Duodenal mucosa (tissue), 2 donors: ENCODE results near the gene LRRTM4.
"Not testable (repeated sequence)": the region's sequence is repeated elsewhere in the genome, so short reads cannot be mapped to it uniquely, and the experiment has no call there.

ENCODE experiments used
- H3K27ac ChIP-seq: one replicate; pipeline ENCODE4 v1.7.0; 2013; ENCODE audit warnings: low read depth, low read length
- H3K27me3 ChIP-seq, 2 donors: one replicate each; pipeline ENCODE4 v1.7.0; 2013; ENCODE audit warnings: low read length in 2 of 2, control low read depth in 1 of 2; ENCODE audit not compliant: insufficient read depth in 2 of 2, control insufficient read depth in 1 of 2
- H3K36me3 ChIP-seq, 2 donors: one replicate each; pipeline ENCODE4 v1.7.0; 2013; ENCODE audit warnings: low read length in 2 of 2, control low read depth in 1 of 2; ENCODE audit not compliant: insufficient read depth in 2 of 2, control insufficient read depth in 1 of 2
- H3K4me1 ChIP-seq, 2 donors: one replicate each; pipeline ENCODE4 v1.7.0; 2013; ENCODE audit warnings: low read length in 2 of 2, control low read depth in 1 of 2; ENCODE audit not compliant: insufficient read depth in 2 of 2, control insufficient read depth in 1 of 2
- H3K4me3 ChIP-seq, 2 donors: one replicate each; pipeline ENCODE4 v1.7.0; 2013; ENCODE audit warnings: low read length in 2 of 2, low read depth in 1 of 2
- H3K9ac ChIP-seq, 2 donors: one replicate each; pipeline ENCODE4 v1.7.0; 2013; ENCODE audit warnings: low read length in 2 of 2, low read depth in 1 of 2
- H3K9me3 ChIP-seq, 2 donors: one replicate each; pipeline ENCODE4 v1.7.0; 2013; ENCODE audit warnings: low read length in 2 of 2, control low read depth in 1 of 2; ENCODE audit not compliant: control insufficient read depth in 1 of 2

The LRRTM4 gene

GRCh38 chr2:76825140-76825970, 696.8 kb downstream of the LRRTM4 start:
- Histone ChIP-seq H3K9ac (no peak overlapping the region), H3K9me3 (no peaks in the 10 kb centered on the region), H3K27me3 (no peaks in the 10 kb centered on the region), H3K27ac (no peak overlapping the region), H3K4me3 (no peak overlapping the region), H3K4me1 (no peaks in the 10 kb centered on the region), H3K36me3 (no peaks in the 10 kb centered on the region)

- Histone ChIP-seq H3K36me3 (no peaks in the 10 kb centered on the region), H3K27ac (no peak overlapping the region), H3K4me3 (no peak overlapping the region), H3K9me3 (no peaks in the 10 kb centered on the region), H3K4me1 (no peaks in the 10 kb centered on the region), H3K9ac (no peak overlapping the region), H3K27me3 (no peaks in the 10 kb centered on the region)
Observed at GRCh38 chr2:76821731-76822130, 700.4 kb downstream of the LRRTM4 start.

GRCh38 chr2:76813084-76813483, 709.1 kb downstream of the LRRTM4 start:
- Histone ChIP-seq H3K4me3 (no peak overlapping the region), H3K27ac (no peak overlapping the region), H3K36me3 (no peaks in the 10 kb centered on the region), H3K4me1 (no peaks in the 10 kb centered on the region), H3K27me3 (no peaks in the 10 kb centered on the region), H3K9me3 (no peaks in the 10 kb centered on the region), H3K9ac (no peak overlapping the region)

GRCh38 chr2:76812156-76812555, 710.0 kb downstream of the LRRTM4 start:
- H3K36me3 ChIP-seq, result no peaks in the 10 kb centered on the region
- H3K27ac ChIP-seq, result no peak overlapping the region
- no peaks in the 10 kb centered on the region for H3K9me3 ChIP-seq
- H3K4me3 ChIP-seq, result no peak overlapping the region
- H3K4me1 ChIP-seq, result no peaks in the 10 kb centered on the region
- H3K9ac ChIP-seq, result no peak overlapping the region
- H3K27me3 ChIP-seq, result no peaks in the 10 kb centered on the region

GRCh38 chr2:76809136-76809535, 713.0 kb downstream of the LRRTM4 start:
- H3K27ac ChIP-seq, result no peak overlapping the region
- no peaks in the 10 kb centered on the region for H3K4me1 ChIP-seq
- no peaks in the 10 kb centered on the region for H3K9me3 ChIP-seq
- no peaks in the 10 kb centered on the region for H3K27me3 ChIP-seq
- no peak overlapping the region for H3K4me3 ChIP-seq
- H3K36me3 ChIP-seq, result no peaks in the 10 kb centered on the region
- H3K9ac ChIP-seq, result no peak overlapping the region

- no peaks in the 10 kb centered on the region for H3K9me3 ChIP-seq
- H3K27me3 ChIP-seq, result no peaks in the 10 kb centered on the region
- H3K27ac ChIP-seq, result no peak overlapping the region
- no peak overlapping the region for H3K9ac ChIP-seq
- no peaks in the 10 kb centered on the region for H3K36me3 ChIP-seq
- no peak overlapping the region for H3K4me3 ChIP-seq
- no peaks in the 10 kb centered on the region for H3K4me1 ChIP-seq
Observed at GRCh38 chr2:76808732-76809131, 713.4 kb downstream of the LRRTM4 start.

GRCh38 chr2:76793647-76794334, 728.4 kb downstream of the LRRTM4 start:
- Histone ChIP-seq H3K27me3 (no peaks in the 10 kb centered on the region), H3K9ac (no peak overlapping the region), H3K4me1 (no peaks in the 10 kb centered on the region), H3K27ac (no peak overlapping the region), H3K4me3 (no peak overlapping the region), H3K36me3 (no peaks in the 10 kb centered on the region), H3K9me3 (no peaks in the 10 kb centered on the region)

- not testable (repeated sequence) for H3K36me3 ChIP-seq, H3K27me3 ChIP-seq, H3K9ac ChIP-seq, H3K4me3 ChIP-seq, H3K9me3 ChIP-seq, H3K4me1 ChIP-seq, H3K27ac ChIP-seq
Observed at GRCh38 chr2:76781313-76781712, 740.9 kb downstream of the LRRTM4 start.

- Histone ChIP-seq H3K9me3 (no peaks in the 10 kb centered on the region), H3K36me3 (no peaks in the 10 kb centered on the region), H3K4me1 (no peaks in the 10 kb centered on the region), H3K9ac (no peak overlapping the region), H3K27me3 (no peaks in the 10 kb centered on the region), H3K4me3 (no peak overlapping the region), H3K27ac (no peak overlapping the region)
Observed at GRCh38 chr2:76763276-76763675, 758.9 kb downstream of the LRRTM4 start.

GRCh38 chr2:76760367-76760704, 761.8 kb downstream of the LRRTM4 start:
- H3K4me3 ChIP-seq, result no peak overlapping the region
- no peaks in the 10 kb centered on the region for H3K36me3 ChIP-seq
- H3K9ac ChIP-seq, result no peak overlapping the region
- no peaks in the 10 kb centered on the region for H3K9me3 ChIP-seq
- no peaks in the 10 kb centered on the region for H3K4me1 ChIP-seq
- no peak overlapping the region for H3K27ac ChIP-seq
- H3K27me3 ChIP-seq, result no peaks in the 10 kb centered on the region
